AG09309 (cell line): ENCODE data around the gene PRTFDC1.

Source experiments
- DNase-seq: peaks from one replicate; pipeline ENCODE4 v3.0.0-alpha.2; 2010; ENCODE audit warnings: low read depth
- H3K4me3 ChIP-seq: 2 replicates; pipeline ENCODE4 v1.5.1; 2011; ENCODE audit warnings: mild to moderate bottlenecking, low read depth, low read length, moderate library complexity; ENCODE audit not compliant: control insufficient read depth
- TF ChIP-seq, protein P1 (sequence below): IDR thresholded peaks from 2 replicates; pipeline ENCODE4 v1.5.1; 2011; ENCODE audit warnings: mild to moderate bottlenecking, low read depth, low read length, inconsistent platforms; ENCODE audit not compliant: insufficient read depth, control insufficient read depth; ENCODE audit errors: missing control alignments

The PRTFDC1 gene

DNA sequence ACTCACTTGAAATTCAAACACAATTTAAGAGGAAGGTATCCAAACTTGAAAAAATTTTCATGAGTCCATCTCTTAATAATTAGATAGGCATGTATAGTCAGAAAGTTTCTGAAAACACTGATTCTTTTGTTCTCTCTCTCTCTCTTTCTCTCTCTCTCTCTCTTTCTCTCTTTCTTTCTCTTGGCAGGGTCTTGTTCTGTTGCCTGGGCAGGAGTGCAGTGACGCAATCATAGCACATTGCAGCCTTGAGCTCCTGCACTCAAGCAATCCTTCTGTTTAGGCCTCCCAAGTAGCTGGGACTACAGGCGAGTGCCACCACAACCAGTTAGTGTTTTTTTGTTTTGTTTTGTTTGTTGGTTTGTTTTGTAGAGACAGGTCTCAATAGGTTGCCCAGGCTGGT lies 59.3 kb downstream of the PRTFDC1 start:
- DNase-seq, result no peak
- TF ChIP-seq, protein P1, sequence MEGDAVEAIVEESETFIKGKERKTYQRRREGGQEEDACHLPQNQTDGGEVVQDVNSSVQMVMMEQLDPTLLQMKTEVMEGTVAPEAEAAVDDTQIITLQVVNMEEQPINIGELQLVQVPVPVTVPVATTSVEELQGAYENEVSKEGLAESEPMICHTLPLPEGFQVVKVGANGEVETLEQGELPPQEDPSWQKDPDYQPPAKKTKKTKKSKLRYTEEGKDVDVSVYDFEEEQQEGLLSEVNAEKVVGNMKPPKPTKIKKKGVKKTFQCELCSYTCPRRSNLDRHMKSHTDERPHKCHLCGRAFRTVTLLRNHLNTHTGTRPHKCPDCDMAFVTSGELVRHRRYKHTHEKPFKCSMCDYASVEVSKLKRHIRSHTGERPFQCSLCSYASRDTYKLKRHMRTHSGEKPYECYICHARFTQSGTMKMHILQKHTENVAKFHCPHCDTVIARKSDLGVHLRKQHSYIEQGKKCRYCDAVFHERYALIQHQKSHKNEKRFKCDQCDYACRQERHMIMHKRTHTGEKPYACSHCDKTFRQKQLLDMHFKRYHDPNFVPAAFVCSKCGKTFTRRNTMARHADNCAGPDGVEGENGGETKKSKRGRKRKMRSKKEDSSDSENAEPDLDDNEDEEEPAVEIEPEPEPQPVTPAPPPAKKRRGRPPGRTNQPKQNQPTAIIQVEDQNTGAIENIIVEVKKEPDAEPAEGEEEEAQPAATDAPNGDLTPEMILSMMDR, result no peak
- no peak overlapping the region for H3K4me3 ChIP-seq

DNA sequence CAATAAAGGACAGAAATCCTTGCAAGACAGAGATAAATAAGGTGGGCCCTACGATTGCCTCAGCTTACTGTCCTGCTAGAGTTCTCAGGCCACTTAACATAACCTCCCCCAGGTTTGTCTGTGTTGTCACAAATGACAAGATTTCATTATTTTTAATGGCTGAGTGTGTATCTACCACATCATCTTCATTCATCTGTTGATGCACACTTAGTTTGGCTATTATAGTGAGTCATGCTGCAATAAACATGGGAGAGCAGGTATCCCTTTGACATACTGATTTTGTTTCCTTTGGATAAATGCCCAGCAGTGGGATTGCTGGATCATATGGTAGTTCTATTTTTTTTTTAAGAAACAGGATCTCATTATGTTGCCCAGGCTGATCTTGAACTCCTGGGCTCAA lies 60.6 kb downstream of the PRTFDC1 start:
- TF ChIP-seq, protein P1, result no peak
- H3K4me3 ChIP-seq, result no peak overlapping the region
- DNase-seq, result no peak

DNA sequence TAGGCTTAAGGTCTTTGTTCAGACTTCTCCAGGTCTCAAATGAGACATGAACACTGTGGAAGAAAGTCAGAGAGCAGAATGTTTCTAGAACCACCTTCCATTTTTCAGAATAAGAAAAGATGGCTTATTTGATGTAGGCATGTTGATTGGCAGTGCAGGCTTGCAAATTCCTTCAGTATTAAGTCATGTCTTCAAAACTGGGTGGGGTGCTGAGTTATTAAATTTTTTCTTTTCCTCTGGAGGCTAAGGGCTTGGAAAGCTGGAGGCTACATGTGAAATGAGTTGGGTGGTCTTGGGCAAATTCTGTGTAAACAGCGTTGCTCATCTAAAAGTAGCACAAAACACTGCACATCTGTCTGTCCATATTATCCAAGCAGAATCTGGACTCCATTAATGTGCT lies 62.8 kb downstream of the PRTFDC1 start:
- no peak for DNase-seq
- no peak overlapping the region for H3K4me3 ChIP-seq
- TF ChIP-seq, protein P1, result no peak

DNA sequence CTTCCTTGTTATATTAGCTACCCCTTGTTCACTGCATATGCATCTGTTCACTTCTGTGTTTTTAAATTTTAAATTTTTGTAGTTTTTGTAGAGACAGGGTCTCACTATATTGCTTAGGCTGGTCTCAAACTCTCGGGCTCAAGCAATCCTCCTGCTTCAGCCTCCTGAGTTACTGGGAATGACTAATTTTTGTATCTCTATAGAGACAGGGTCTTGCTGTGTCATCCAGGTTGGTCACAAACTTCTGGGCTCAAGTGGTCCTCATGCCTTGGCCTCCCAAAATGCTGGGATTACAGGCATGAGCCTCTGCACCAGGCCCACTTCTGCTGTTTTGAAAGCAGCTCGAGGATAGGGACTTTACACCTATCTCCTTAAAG lies 64.6 kb downstream of the PRTFDC1 start:
- no peak overlapping the region for H3K4me3 ChIP-seq
- DNase-seq, result no peak
- TF ChIP-seq, protein P1, result no peak

DNA sequence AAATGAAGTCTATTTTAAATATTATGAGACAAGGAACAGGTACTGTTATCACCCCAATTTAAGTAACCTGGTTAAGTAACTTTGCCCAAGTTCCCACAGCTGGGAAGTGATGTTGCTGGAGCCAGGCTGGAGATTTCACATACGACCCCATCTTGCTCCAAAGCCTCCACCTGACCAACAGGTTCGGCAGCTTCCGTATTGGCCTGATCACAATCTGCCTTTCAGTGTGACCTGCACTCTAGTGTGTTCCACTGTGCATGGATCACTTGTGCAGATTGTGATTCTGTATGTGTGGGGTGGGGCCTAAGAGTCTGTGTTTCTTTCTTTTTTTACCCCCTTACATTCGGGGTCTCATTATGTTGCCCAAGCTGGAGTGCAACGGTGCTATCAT lies 66.1 kb downstream of the PRTFDC1 start:
- TF ChIP-seq, protein P1, result no peak
- H3K4me3 ChIP-seq, result no peak overlapping the region
- DNase-seq, result no peak

DNA sequence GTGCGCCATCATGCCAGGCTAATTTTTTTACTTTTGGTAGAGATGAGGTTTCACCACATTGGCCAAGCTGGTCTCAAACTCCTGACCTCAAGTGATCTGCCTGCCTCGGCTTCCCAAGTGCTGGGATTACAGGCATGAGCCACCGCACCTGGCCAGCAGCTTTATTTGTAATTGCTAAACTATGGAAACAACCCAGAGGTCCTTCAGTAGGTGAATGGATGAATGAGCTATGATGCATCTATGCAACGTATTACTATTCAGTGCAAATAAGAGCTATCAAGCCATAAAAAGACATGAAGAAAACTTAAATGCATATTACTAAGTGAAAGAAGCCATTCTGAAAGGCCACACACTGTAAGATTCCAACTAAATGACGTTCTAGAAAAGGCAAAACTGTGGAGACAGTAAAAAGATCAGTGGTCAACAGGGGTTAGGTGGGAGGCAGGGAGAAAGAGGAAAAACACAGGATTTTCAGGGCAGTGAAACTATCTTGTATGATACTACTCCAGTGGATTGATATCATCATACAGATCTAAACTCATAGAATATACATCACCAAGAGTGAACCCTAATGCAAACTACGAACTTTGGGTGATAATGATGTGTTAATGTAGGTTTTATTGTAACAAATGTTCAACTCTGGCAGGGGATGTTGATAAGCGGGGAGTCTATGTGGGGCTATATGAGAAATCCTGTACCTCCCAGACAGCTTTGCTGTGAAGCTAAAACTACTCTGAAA lies 66.7 kb downstream of the PRTFDC1 start:
- DNase-seq, result no peak
- H3K4me3 ChIP-seq, result no peak overlapping the region
- TF ChIP-seq, protein P1, result no peak
